ENCODE data around the gene CCDC120.

DNA sequence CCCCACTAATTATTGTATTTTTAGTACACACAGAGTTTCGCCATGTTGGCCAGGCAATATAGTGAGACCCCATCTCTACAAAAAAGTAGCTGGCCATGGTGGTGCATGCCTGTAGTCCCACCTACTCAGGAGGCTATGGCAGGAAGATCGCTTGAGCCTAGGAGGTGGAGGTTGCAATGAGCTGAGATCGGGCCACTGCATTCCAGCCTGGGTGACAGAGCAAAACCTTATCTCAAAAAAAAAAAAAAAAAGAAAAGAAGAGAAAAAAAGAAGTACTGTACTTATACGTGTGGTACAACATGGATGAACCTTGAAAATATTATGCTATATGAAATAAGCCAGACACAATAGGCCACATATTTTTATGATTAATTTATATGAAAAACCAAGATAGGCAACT, 30.8 kb downstream of the CCDC120 start:
- TF ChIP-seq, protein P1, sequence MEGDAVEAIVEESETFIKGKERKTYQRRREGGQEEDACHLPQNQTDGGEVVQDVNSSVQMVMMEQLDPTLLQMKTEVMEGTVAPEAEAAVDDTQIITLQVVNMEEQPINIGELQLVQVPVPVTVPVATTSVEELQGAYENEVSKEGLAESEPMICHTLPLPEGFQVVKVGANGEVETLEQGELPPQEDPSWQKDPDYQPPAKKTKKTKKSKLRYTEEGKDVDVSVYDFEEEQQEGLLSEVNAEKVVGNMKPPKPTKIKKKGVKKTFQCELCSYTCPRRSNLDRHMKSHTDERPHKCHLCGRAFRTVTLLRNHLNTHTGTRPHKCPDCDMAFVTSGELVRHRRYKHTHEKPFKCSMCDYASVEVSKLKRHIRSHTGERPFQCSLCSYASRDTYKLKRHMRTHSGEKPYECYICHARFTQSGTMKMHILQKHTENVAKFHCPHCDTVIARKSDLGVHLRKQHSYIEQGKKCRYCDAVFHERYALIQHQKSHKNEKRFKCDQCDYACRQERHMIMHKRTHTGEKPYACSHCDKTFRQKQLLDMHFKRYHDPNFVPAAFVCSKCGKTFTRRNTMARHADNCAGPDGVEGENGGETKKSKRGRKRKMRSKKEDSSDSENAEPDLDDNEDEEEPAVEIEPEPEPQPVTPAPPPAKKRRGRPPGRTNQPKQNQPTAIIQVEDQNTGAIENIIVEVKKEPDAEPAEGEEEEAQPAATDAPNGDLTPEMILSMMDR (conservative IDR thresholded peaks at IDR 0.05), result no peak
- no peak for TF ChIP-seq EZH2 (IDR thresholded peaks at IDR 0.05; ENCODE audit: low read depth)
